Measurements from ENCODE around the gene SESN1.

DNA sequence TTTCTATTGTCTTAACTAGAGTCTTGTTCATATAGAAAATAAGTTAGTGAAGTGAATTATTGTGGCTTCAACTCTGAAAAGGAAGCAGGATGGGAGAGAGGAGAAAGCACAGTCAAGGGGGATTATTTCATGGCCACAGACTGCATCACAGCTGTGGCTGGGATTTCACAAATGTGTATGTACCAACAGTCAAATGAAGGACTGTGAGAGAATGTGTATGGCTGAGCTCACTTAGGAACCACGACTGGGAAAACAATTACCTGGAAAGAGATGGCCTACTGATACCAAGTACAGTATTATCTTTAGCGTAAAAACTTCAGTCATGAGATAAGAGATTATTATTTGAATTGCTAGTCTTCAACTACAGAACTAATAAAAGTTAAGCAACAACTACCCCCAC is 54.9 kb downstream of the SESN1 start:
- no peak for TF ChIP-seq EZH2phosphoT487 (IDR thresholded peaks at IDR 0.05; ENCODE audit: borderline replicate concordance)
- TF ChIP-seq, protein P1, sequence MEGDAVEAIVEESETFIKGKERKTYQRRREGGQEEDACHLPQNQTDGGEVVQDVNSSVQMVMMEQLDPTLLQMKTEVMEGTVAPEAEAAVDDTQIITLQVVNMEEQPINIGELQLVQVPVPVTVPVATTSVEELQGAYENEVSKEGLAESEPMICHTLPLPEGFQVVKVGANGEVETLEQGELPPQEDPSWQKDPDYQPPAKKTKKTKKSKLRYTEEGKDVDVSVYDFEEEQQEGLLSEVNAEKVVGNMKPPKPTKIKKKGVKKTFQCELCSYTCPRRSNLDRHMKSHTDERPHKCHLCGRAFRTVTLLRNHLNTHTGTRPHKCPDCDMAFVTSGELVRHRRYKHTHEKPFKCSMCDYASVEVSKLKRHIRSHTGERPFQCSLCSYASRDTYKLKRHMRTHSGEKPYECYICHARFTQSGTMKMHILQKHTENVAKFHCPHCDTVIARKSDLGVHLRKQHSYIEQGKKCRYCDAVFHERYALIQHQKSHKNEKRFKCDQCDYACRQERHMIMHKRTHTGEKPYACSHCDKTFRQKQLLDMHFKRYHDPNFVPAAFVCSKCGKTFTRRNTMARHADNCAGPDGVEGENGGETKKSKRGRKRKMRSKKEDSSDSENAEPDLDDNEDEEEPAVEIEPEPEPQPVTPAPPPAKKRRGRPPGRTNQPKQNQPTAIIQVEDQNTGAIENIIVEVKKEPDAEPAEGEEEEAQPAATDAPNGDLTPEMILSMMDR (conservative IDR thresholded peaks at IDR 0.05; ENCODE audit: low read length), result no peak
